Sigmoid colon (tissue), 7 donors: ENCODE data around the gene CDK11A. TPM values are rescaled to one million over a fixed set of nuclear protein-coding genes. Genes with fewer than 3 reads are reported as not detected.
A peak's percentile ranks its signal among the peaks of the same experiment; 100 is the strongest.
"Not testable (repeated sequence)": the region's sequence is repeated elsewhere in the genome, so short reads cannot be mapped to it uniquely, and the experiment has no call there.

Source experiments
- DNase-seq: peaks from one replicate; pipeline ENCODE4 v3.0.0-alpha.2; 2019
- H3K27ac ChIP-seq, 4 donors: fragments of 200-600 bp; sonication (generic); one replicate each; pipeline ENCODE4 v1.5.1; 2016 to 2019; ENCODE audit warnings: mild to moderate bottlenecking in 1 of 4
- H3K27me3 ChIP-seq, 3 donors: fragments of 200-600 bp; sonication (generic); one replicate each; pipeline ENCODE4 v1.5.1; 2019; ENCODE audit warnings: mild to moderate bottlenecking in 1 of 3
- H3K36me3 ChIP-seq, 4 donors: fragments of 200-600 bp; sonication (generic); one replicate each; pipeline ENCODE4 v1.5.1; 2016 to 2019
- H3K4me1 ChIP-seq, 4 donors: fragments of 200-600 bp; sonication (generic); one replicate each; pipeline ENCODE4 v1.5.1; 2017 to 2019
- H3K4me3 ChIP-seq, 4 donors: fragments of 200-600 bp; sonication (generic); one replicate each; pipeline ENCODE4 v1.5.1; 2017 to 2019; ENCODE audit warnings: mild to moderate bottlenecking in 2 of 4, moderate library complexity in 1 of 4
- H3K9me3 ChIP-seq, 4 donors: fragments of 200-600 bp in 3 of 4; sonication (generic) in 3 of 4; one replicate each; pipeline versions ENCODE4 v1.5.1 to v1.6.1; 2013 to 2019
- CTCF ChIP-seq, 4 experiments: fragments of 450-650 bp in 3 of 4; fragments of 200-600 bp in 1 of 4; IDR thresholded peaks; one replicate each; pipeline ENCODE4 v1.5.1; 2016 to 2019; ENCODE audit warnings: antibody characterized with exemption in 4 of 4, mild to moderate bottlenecking in 3 of 4, moderate library complexity in 2 of 4
- EP300 ChIP-seq, 4 donors: sonication (generic); formaldehyde crosslinking; IDR thresholded peaks; one replicate each; pipeline ENCODE4 v1.6.1; 2017; ENCODE audit warnings: antibody characterized with exemption in 4 of 4
- POLR2A ChIP-seq, 2 donors: fragments of 450-650 bp; IDR thresholded peaks; one replicate each; pipeline ENCODE4 v1.6.1; 2016; ENCODE audit warnings: antibody characterized with exemption in 2 of 2, mild to moderate bottlenecking in 2 of 2, moderate library complexity in 2 of 2
- POLR2AphosphoS5 ChIP-seq, 4 donors: sonication (generic); formaldehyde crosslinking; IDR thresholded peaks; one replicate each; pipeline ENCODE4 v1.6.1; 2017; ENCODE audit warnings: antibody characterized with exemption in 4 of 4
- WGBS, 2 donors: extraction: QIAGEN DNeasy Blood & Tissue Kit; methylation state at CpG; one replicate each; pipeline ENCODE4 v1.1.7; 2013; 5-methylcytosine and 5-hydroxymethylcytosine counted together
- intact Hi-C: fragments of 100-400 bp; cut with DNase I; formaldehyde crosslinking; loops from one replicate; pipeline ENCODE4 v1.15.1; 2023
- polyA plus RNA-seq, 3 donors: library from polyadenylated mRNA; stranded (reverse); fragments of 200-250 nt; gene quantifications; one replicate each; pipeline ENCODE4 v1.2.3, GENCODE V29; 2013
- total RNA-seq, 4 donors: library from RNA; depleted of rRNA; stranded (reverse); fragments of >200 nt; gene quantifications; one replicate each; pipeline ENCODE4 v1.1.0, GENCODE V29; 2016
- donor health status: healthy with polysubstance abuse.
- donor health status: Bipolar disorder and iron deficiency.
- donor health status: healthy.

The CDK11A gene
- total and polyA plus RNA-seq, 7 donors, result 19.8 to 53.7 (median 33.5) TPM

GRCh38 chr1:1741013-1741412 is 16.9 kb upstream of the CDK11A start:
- Histone ChIP-seq H3K27ac (peak overlapping the region; percentile 55 to 77 (median 75)), H3K36me3 (peaks cover 0 to 17% (median 5%) of the 10 kb centered on the region in 4 donors)
- TF ChIP-seq POLR2AphosphoS5 (IDR thresholded peaks at IDR 0.05) (peak; percentile 47 to 77 (median 67)), EP300 (IDR thresholded peaks at IDR 0.05) (peak in 3 of 4 donors; percentile 13 to 75 (median 22))
- peak; percentile 73 for DNase-seq
- H3K27me3 ChIP-seq, H3K9me3 ChIP-seq, intact Hi-C loops, H3K4me3 ChIP-seq, H3K4me1 ChIP-seq: not testable (repeated sequence)
- 80 to 86% methylated on average over 12 of the region's 12 CpGs for WGBS, 2 donors

- DNase-seq, intact Hi-C loops: not testable (repeated sequence)
These were observed 14.7 kb upstream of the CDK11A start for GRCh38 chr1:1738799-1739337.

GRCh38 chr1:1737675-1738590 is 13.8 kb upstream of the CDK11A start:
- peaks cover 4 to 35% (median 12%) of the 10 kb centered on the region in 4 donors for H3K36me3 ChIP-seq
- H3K4me3 ChIP-seq, H3K9me3 ChIP-seq, DNase-seq, H3K27ac ChIP-seq, H3K27me3 ChIP-seq, H3K4me1 ChIP-seq, intact Hi-C loops: not testable (repeated sequence)
- WGBS, 2 donors, result 91 to 96% methylated on average over 29 to 35 of the region's 44 CpGs

More at GRCh38 chr1:1738799-1739337, 14.7 kb upstream of the CDK11A start:
- WGBS, 2 donors, result 78 to 81% methylated on average over 12 of the region's 22 CpGs
- H3K27me3 ChIP-seq, H3K4me3 ChIP-seq, H3K27ac ChIP-seq, H3K4me1 ChIP-seq, H3K9me3 ChIP-seq: not testable (repeated sequence)
- H3K36me3 ChIP-seq, result peaks cover 0 to 26% (median 7%) of the 10 kb centered on the region in 4 donors

- H3K27me3 ChIP-seq, result no peaks in the 10 kb centered on the region
- TF ChIP-seq CTCF (IDR thresholded peaks at IDR 0.05), result no peak
- TF ChIP-seq POLR2A (IDR thresholded peaks at IDR 0.05), result no peak
- TF ChIP-seq POLR2AphosphoS5 (IDR thresholded peaks at IDR 0.05), result no peak
- no peak for TF ChIP-seq EP300 (IDR thresholded peaks at IDR 0.05)
- H3K27ac ChIP-seq, result no peak overlapping the region
- no peaks in the 10 kb centered on the region for H3K9me3 ChIP-seq
- intact Hi-C loops, result no loop called here
- DNase-seq, result no peak
- H3K36me3 ChIP-seq, result peaks cover 4 to 50% (median 23%) of the 10 kb centered on the region in 4 donors
- H3K4me3 ChIP-seq, result no peak overlapping the region
- WGBS, 2 donors, result 91 to 93% methylated on average over 17 of the region's 17 CpGs
- no peaks in the 10 kb centered on the region for H3K4me1 ChIP-seq
These were observed 8.2 kb upstream of the CDK11A start for GRCh38 chr1:1732381-1732780.

- no peak overlapping the region for H3K27ac ChIP-seq
- H3K4me1 ChIP-seq, result no peaks in the 10 kb centered on the region
- TF ChIP-seq POLR2AphosphoS5 (IDR thresholded peaks at IDR 0.05) (no peak), POLR2A (IDR thresholded peaks at IDR 0.05) (no peak), CTCF (IDR thresholded peaks at IDR 0.05) (no peak), EP300 (IDR thresholded peaks at IDR 0.05) (no peak)
- 96% methylated on average over 17 of the region's 17 CpGs for WGBS, 2 donors
- no peaks in the 10 kb centered on the region for H3K27me3 ChIP-seq
- DNase-seq, result no peak
- H3K9me3 ChIP-seq, result no peaks in the 10 kb centered on the region
- intact Hi-C loops, result no loop called here
- no peak overlapping the region for H3K4me3 ChIP-seq
- peaks cover 4 to 42% (median 23%) of the 10 kb centered on the region in 4 donors for H3K36me3 ChIP-seq
These were observed 6.7 kb upstream of the CDK11A start for GRCh38 chr1:1730870-1731269.

- DNase-seq, H3K9me3 ChIP-seq, H3K4me3 ChIP-seq, H3K4me1 ChIP-seq, H3K27me3 ChIP-seq, H3K27ac ChIP-seq, intact Hi-C loops: not testable (repeated sequence)
- 88 to 94% methylated on average over 9 to 10 of the region's 13 CpGs for WGBS, 2 donors
- H3K36me3 ChIP-seq, result peaks cover 4 to 40% (median 23%) of the 10 kb centered on the region in 4 donors
These were observed 6.1 kb upstream of the CDK11A start for GRCh38 chr1:1730230-1730629.

- Histone ChIP-seq H3K27ac (peak overlapping the region in 1 of 4 donors; percentile 57), H3K36me3 (peaks cover 4 to 36% (median 21%) of the 10 kb centered on the region in 4 donors)
- DNase-seq, H3K9me3 ChIP-seq, H3K4me3 ChIP-seq, H3K27me3 ChIP-seq, H3K4me1 ChIP-seq, intact Hi-C loops: not testable (repeated sequence)
- 88 to 91% methylated on average over 12 to 17 of the region's 18 CpGs for whole genome bisulfite sequencing, 2 donors
These were observed 5.1 kb upstream of the CDK11A start for GRCh38 chr1:1729116-1729816.

GRCh38 chr1:1728308-1729005 is 4.3 kb upstream of the CDK11A start:
- peaks cover under 1 to 30% (median 21%) of the 10 kb centered on the region in 4 donors for H3K36me3 ChIP-seq
- DNase-seq, intact Hi-C loops, H3K9me3 ChIP-seq, H3K27me3 ChIP-seq, H3K4me3 ChIP-seq, H3K4me1 ChIP-seq: not testable (repeated sequence)
- peak overlapping the region in 2 of 4 donors; percentile 18 to 57 for H3K27ac ChIP-seq
- WGBS, 2 donors, result 41 to 58% methylated on average over 12 to 14 of the region's 14 CpGs

GRCh38 chr1:1727131-1727651 is 3.0 kb upstream of the CDK11A start:
- not testable (repeated sequence) for H3K27ac ChIP-seq

More at GRCh38 chr1:1727131-1727651, 3.0 kb upstream of the CDK11A start:
- H3K4me3 ChIP-seq, intact Hi-C loops, DNase-seq, H3K27me3 ChIP-seq, H3K4me1 ChIP-seq, H3K9me3 ChIP-seq: not testable (repeated sequence)
- H3K36me3 ChIP-seq, result peaks cover 0 to 18% (median 10%) of the 10 kb centered on the region in 4 donors
- 81 to 91% methylated on average over 11 of the region's 12 CpGs for WGBS, 2 donors
